GM19099 (cell line): ENCODE measurements around the gene LRP5.

Experiments used
- POLR2A ChIP-seq: IDR thresholded peaks from 3 replicates; pipeline ENCODE4 v1.6.1; 2011; ENCODE audit warnings: low read depth; ENCODE audit not compliant: insufficient read length; ENCODE audit errors: extremely low read depth

The LRP5 gene

DNA sequence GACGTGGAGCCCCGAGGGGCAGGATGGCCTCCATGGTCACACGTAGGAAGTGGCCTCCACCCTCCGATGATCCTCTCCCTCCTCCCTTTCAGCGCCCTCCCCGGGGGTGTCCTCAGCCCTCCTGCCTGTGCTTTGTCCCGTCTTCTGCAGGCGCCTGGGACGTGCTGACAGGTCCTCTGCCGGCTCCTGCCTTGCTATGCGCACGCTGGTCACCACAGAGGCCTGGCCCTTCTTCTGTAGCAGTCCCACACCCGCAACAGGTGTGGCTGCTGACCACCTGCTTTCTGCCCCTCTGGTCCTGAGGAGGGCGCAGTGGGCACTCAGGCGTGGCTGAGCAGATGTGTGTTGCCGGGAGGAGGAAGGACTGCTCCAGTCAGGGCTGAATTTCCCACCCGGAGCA lies 120.5 kb downstream of the LRP5 start:
- TF ChIP-seq POLR2A, result no peak

DNA sequence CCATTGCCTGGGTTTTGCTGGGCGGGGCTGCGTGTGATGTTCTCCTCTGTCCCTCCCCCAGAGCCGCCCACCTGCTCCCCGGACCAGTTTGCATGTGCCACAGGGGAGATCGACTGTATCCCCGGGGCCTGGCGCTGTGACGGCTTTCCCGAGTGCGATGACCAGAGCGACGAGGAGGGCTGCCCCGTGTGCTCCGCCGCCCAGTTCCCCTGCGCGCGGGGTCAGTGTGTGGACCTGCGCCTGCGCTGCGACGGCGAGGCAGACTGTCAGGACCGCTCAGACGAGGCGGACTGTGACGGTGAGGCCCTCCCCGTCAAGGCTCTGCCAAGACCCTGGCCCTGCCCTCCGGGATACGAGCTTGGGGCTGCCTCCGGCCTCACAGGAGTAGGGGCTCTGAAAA lies 121.2 kb downstream of the LRP5 start:
- TF ChIP-seq POLR2A, result no peak

DNA sequence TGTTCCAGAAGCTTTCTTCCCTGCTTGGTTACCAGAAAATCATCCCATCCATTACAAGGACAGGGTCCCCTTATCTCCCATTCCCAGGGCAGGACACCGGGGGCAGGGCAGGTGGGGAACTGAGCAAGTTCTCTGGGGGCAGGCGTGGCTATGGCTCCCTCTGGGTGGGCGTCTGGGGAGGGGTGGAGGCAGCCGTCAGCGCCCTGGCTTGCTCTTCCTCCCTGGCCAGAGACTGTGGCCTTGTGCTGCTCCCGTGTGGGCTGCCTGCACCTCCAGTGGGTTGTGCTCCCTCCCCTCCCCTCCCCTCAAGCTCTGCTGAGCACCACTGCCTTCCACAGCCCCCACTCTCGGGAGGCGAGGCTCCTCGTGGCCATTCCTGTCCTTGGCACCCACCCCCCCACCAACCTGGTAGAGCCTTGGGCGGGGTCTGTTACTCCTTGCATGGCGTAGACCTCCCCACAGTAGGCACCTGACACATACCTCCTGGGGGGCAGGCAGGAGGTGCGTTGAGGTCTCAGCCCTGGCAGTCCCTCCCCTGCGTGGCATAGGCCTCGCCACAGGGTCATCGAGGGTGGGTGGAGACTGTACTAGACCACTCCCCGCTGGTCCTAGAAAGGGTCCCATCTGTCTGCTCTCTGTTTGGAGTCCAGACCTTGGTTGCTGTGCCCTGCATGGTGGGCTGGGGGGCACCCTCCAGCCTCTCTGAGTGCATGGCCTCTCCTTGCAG lies 123.9 kb downstream of the LRP5 start:
- TF ChIP-seq POLR2A, result no peak

DNA sequence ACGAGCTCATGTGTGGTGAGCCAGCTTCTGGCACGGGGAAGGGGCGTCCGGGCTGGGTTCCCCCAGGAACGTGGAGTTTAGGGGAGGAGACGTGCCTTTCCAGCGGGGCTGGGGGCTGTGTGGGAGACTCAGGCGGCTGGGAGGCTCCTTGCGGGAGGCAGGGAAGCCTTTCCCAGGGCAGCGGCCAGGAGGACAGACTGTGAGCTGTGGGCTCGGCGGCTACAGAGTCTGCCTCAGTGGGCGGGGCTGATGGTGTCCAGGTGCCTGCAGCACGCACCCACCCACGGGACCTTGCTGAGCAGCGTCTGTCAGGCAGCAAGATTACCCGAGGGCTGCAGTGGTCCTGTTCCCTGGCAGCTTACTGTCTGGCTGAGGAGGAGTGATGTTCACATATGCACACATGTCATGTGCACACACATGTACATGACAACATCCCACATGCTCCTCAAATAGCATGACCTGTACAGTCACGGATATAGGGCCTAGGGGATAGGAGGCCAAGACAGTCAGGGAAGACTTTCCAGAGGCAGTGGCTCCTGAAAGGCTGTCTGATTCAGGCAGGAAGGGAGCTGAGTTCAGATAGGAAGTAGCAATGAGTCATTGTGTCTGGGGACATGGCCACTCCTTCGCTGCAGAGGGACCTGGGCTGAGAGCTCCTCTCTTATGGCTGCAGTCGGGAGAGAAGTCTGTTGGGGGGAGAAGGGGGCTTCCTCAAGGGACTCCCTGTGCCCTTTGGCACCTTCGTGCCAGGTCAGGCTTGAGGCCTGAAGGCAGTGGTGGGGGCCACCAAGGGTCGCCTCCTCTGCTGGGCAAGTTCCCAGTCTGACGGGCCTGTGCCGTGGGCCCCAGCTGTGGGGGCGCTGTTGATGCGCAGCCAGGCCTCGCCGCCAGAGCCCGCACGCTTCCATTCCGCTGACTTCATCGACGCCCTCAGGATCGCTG lies 124.9 kb downstream of the LRP5 start:
- no peak for TF ChIP-seq POLR2A

DNA sequence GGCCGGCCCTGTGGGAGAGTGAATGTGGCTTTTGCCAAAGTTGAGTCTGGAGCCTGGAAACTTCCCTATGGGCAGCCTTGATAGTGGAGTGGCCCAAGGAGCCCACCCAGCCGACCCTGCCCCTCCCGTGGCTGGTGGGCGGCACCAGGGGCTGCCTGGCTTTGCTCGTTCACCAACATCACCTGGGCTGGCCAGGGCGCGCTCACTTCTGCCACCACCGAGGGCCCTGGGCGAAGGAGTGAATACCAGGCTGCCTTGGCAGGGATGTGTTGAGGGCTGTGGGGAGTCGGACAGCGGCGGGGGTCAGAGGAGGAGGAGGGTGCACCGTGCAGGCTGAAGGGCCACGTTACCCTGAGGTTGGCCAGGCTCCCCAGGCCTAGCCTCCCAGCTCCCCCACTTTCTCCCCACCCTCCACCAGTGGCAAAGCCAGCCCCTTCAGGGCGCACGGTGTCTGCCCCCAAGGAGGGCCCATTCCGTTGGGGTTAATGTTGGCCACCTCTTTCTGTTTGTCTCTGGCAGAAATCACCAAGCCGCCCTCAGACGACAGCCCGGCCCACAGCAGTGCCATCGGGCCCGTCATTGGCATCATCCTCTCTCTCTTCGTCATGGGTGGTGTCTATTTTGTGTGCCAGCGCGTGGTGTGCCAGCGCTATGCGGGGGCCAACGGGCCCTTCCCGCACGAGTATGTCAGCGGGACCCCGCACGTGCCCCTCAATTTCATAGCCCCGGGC lies 125.7 kb downstream of the LRP5 start:
- TF ChIP-seq POLR2A, result no peak

DNA sequence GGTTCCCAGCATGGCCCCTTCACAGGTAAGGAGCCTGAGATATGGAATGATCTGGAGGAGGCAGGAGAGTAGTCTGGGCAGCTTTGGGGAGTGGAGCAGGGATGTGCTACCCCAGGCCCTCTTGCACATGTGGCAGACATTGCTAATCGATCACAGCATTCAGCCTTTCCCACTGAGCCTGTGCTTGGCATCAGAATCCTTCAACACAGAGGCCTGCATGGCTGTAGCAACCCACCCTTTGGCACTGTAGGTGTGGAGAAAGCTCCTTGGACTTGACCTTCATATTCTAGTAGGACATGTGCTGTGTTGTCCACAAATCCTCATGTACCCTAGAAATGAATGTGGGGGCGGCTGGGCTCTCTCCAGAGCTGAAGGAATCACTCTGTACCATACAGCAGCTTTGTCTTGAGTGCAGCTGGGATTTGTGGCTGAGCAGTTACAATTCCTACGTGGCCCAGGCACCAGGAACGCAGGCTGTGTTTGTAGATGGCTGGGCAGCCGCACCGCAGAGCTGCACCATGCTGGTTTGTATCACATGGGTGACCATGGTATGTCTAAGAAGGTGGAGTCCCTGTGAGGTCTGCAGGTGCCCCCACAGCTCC lies 126.4 kb downstream of the LRP5 start:
- TF ChIP-seq POLR2A, result no peak

DNA sequence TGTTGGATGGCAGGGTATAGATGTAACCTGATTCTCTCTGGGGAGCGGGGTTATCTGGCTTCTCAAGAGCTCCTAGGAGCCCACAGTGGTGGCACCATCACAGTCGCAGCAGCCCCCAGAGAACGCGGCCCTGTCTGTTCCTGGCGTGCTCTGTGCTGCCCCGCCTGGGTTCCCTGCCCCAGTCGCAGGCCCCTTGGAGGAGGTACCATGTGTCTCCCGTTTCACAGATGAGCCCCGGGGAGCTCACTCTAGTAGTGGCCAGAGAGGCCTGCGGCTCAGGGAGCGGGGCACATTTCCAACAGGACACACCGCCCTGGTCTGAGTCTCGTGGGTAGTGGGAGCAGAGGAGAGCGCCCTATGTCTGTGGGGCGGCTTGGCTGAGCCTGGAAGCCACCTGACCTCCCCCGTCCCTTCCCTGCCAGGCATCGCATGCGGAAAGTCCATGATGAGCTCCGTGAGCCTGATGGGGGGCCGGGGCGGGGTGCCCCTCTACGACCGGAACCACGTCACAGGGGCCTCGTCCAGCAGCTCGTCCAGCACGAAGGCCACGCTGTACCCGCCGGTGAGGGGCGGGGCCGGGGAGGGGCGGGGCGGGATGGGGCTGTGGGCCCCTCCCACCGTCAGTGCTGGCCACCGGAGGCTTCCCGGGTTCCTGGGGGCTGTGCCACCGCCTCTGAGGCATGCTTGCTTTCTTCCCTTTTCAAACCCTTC lies 127.1 kb downstream of the LRP5 start:
- TF ChIP-seq POLR2A, result no peak

DNA sequence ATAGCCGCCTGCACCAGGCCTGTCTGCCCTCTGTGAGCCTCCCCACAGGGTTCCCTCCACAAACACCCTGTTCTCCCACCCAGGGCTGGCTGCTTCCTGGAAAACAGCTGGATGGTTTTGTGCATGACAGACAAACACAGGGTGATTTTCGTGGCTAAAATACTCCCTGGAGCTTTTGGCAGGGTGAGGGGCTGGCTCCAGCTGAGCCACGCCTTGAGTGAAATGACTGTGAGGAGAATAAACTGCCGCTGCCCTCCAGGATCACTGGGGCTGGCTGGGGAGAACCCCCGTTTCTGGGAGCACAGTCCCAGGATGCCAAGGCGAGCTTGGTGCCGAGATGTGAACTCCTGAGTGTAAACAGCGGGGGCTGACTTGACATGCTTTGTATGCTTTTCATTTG lies 127.8 kb downstream of the LRP5 start:
- no peak for TF ChIP-seq POLR2A

DNA sequence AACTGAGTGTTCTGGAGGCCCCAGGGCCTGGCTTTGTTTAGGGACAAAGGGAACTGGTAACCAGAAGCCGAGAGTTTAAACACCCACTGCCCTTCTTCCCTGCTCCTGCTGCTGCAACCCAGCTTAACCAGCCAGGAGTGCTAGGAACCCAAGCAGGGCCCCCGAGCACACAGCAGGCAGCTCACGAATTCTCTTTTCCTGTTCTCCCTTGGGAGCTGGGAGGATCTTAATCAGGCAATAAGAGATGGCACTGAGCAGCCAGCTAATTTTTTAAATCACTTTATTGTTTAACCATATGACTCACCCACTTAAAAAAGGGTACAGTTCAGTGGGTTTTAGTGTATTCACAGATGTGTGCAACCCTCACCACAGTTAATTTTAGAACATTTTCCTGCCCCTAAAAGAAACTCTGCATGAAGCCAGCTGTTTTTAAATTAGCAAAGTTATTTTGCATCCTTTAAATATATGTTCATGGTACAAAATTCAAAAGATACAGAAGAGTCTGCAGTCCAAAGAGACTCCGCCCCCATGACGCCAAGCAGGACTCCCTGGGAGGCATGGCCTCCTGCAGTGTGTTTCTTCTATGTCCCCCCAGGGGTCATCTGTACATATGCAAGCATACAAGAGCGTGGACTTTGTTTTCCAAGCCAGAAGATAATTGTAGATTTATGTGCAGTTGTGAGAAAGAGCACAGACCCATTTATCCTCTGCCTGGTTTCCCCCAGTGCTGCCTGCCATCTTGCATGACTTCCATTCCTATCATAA lies 129.3 kb downstream of the LRP5 start:
- TF ChIP-seq POLR2A, result no peak

DNA sequence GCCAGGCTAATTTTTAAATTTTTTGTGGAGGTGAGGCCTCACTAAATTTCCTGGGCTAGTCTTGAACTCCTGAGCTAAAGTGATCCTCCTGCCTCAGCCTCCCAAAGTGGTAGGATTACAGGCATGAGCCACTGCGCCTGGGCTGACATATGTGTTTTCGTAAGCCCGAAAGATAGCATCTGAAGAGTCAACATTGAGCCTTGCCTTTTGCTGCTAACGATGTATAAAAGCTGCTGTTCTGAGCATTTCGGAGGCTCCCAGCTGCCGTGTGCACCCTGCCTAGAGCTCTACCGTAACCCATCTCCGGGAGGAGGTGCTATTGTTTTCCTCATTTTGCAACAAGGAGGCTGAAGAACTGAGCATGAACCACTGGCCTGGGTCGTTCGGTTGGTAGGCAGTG lies 130.0 kb downstream of the LRP5 start:
- no peak for TF ChIP-seq POLR2A

DNA sequence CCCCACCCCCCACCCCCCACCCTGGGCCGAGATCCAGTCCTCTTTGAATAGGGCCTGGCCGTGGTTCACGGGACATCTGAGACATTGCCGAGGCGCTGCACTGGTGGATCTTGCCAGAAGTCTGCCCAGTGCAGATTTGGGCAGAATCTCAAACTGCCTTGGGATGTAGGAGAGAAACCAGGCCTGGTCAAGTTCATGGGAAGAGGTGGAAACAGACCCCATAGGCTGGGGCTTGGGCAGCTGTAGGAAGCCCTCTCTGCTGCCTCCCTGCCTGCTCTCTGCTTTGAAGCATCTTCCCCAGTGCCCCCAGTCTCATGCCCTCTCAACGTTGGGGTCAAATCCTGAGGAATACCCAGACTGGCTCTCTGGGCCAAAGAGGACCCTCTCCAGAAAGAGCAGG lies 132.2 kb downstream of the LRP5 start:
- TF ChIP-seq POLR2A, result no peak

DNA sequence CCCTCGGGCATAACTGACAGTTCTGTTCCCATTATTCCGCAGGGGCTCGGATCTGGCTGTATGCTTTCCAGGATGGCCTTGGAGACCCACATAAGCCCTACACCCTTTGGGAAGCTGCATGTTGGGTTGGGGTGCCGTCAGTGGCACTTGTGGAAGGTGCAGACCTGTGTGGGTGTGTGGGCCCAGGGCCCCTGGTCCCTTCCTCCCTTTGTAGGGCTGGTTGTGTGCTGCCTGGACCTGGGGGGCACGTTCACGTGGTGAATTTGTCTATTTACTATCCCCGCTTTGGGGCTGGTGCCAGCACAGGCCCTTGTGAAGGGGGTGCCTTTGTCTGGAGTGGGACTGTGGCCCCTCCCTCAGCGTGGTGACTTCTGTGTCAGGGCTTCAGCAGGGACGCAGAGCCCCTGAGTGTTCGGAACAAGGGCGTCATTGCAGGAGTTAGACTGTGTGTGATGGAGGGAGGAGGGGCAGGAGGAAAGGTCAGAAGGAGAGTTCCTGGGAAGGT lies 133.2 kb downstream of the LRP5 start:
- no peak for TF ChIP-seq POLR2A

DNA sequence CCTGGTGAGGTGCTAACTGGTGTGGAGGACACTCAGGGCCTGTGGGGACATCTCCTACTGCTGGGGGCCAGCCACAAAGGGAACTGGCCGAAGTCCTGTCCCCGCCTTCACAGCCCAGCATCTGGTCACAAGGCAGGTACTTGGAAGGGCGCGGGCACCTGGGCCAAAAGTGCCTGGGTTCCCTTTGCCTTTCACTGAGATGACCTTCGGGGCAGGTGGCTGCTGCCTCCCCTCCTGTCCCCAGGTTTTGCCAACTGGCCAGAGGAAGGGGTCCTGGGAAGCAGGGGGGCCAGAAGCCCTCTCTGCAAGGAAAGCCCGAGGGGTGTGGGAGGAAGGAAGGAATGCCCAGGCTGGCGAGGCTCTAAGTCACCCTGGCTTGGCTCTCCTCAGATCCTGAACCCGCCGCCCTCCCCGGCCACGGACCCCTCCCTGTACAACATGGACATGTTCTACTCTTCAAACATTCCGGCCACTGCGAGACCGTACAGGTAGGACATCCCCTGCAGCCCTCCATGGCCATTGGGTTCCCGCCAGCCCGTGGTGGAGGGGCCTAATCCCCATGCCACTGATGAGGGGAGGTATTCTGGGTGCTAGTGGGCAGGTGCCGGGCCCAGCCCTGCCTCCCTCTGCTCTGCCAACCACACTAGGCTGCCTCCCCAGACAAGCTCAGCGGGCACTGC lies 133.8 kb downstream of the LRP5 start:
- no peak for TF ChIP-seq POLR2A

DNA sequence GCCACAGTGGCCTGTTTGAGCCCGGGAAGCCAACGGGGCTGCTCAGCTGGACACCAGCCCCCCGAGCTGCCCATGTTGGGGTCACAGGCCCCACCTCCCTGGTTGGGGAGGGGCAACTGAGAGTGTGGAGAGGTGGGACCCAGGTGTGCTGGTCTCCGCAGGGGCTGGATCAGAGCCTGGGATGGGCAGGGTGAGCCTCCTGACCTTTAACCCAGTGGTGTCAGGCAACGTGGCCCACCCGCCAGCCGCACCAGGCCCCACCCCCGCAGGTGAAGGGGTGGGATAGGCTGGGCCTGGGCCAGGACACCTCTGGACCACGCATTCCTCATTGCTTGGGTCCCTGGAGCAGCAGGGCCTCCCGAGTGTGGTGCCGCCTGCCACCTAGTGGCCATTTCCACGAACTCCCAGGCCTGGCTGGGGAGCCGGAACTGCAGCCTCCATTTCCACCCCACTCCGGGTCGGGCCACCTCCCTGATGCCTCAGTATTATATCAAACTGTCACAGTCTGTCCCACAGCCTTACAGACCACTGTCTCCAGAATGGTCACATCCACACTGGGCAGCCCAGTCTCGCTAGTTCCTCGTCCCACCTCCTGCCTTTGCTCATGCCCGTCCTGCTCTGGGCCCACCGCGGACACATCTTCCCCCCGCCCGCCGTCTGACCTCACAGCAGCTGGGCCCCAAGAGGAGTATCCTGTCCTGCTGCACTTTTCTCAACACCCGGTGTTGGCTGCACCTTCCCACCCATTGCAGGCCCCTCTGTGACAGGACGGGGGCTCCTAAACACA lies 134.8 kb downstream of the LRP5 start:
- no peak for TF ChIP-seq POLR2A
